Measurements from ENCODE around the gene ABLIM1.

- peak in 2 of 4 donors; percentile 77 to 96 for TF ChIP-seq POLR2A (IDR thresholded peaks at IDR 0.05)
- no peak for TF ChIP-seq CTCF (IDR thresholded peaks at IDR 0.05)
- TF ChIP-seq EP300 (IDR thresholded peaks at IDR 0.05) = no peak
Observed at GRCh38 chr10:114526504-114527238, 131.4 kb downstream of the ABLIM1 start.
